Caki2 (cell line): Measurements from ENCODE around the gene ANAPC2. TPM values are rescaled to one million over a fixed set of nuclear protein-coding genes. Genes with fewer than 3 reads are reported as not detected.

Experiments
- DNase-seq: peaks from one replicate; pipeline ENCODE4 v3.0.0-alpha.2; 2015; ENCODE audit warnings: low read depth
- in situ Hi-C: cut with HindIII; loops from 2 replicates; pipeline ENCODE4 v1.10.0; 2016; ENCODE audit warnings: low sequenced_read_pairs, low pct_unique_long_range_greater_than_20kb, mixed read lengths
- total RNA-seq: library from RNA; depleted of rRNA; stranded (reverse); fragments of >200 nt; shearing (Covaris generic); gene quantifications from 2 replicates; pipeline ENCODE4 v1.2.3, GENCODE V29; 2014; ENCODE audit warnings: low replicate concordance

The ANAPC2 gene
- total RNA-seq, 1 experiment from 2014 or later, result 38.2 TPM

- in situ Hi-C loops, result no loop called here
- no peak for DNase-seq
Observed at GRCh38 chr9:137184881-137185660, 3.3 kb downstream of the ANAPC2 start.

GRCh38 chr9:137183980-137184595 is 4.3 kb downstream of the ANAPC2 start:
- in situ Hi-C loops, result no loop called here
- no peak for DNase-seq

DNA sequence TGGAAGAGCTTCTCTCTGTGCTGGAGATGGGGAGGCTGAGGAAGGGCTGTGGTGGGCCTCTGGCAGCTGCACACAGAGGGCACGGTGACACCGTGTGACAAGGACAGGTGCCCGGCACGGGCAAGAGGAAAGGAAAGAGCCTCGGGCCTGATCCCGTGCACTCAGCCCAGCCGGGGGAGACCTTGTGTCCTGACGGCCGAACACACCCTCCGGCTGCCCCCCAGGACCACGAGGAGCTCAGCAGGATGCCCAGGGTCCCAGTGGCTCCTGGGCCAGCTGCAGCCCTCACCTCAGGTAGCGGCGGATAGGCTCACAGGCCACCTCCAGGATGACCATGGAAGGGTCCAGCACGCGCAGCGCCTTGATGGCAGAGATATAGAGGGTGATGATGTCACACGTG is 5.5 kb downstream of the ANAPC2 start:
- in situ Hi-C loops, result no loop called here
- no peak for DNase-seq

DNA sequence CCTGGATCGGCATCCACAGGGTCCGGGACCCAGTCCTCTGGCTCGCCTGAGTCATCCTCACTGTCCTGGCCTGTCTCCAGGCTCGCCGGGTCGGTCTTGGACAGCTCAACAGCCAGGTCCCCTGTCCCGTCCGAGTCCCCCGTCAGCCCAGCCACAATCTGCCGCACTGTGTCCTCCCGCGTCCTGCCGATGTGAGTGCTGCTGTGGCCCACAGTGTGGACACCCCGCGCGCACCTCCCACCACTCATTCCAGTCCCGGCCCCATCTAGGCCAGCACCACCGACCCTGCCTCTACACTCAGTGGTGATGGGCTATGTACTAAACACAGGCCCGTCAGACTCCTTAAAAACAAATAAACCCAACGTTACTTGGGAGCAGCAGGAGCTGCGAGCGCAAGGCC is 6.7 kb downstream of the ANAPC2 start:
- in situ Hi-C loops, result no loop called here

DNA sequence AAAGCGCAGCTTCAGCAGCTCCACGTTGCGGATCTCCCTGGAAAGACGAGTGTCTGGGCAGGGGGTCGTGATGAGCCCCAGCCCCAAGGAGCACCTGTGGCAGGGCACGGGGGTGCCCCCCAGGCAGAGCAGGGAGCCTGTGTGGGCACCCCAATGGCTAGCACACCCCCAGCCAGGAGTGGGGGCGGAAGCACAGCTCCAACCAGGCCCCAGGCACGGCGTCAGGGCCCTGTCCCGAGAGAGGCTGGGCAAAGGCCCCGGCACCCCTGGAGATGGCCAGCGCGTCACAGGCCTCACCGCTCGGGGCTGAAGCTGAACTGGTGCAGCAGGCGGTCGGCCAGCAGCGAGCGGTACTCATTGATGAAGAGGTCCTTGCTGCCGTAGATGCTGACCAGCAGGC is 7.9 kb downstream of the ANAPC2 start:
- in situ Hi-C loops, result no loop called here
- no peak for DNase-seq

More for the DNA sequence above, 6.7 kb downstream of the ANAPC2 start:
- DNase-seq, result no peak

DNA sequence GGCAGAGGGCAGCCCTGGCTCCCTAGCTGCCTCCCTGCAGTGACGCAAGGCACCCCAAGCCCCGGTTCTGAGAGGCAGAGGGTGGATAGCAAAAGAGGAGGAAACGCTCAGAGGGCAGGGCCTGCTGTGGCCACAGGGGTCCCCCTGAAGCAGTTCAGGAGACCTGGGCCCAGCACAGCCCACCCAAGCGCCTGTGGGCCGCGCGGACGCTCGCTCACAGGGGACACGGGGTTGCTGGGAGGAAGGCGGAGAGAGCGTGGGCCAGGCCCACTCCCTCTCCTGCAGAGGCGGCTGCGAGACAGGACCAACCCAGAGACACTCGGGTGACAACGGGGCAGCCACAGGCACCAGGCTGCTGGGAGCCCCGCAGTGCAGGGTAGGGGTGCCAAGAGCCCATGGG is 8.6 kb downstream of the ANAPC2 start:
- no peak for DNase-seq
- in situ Hi-C loops, result no loop called here

DNA sequence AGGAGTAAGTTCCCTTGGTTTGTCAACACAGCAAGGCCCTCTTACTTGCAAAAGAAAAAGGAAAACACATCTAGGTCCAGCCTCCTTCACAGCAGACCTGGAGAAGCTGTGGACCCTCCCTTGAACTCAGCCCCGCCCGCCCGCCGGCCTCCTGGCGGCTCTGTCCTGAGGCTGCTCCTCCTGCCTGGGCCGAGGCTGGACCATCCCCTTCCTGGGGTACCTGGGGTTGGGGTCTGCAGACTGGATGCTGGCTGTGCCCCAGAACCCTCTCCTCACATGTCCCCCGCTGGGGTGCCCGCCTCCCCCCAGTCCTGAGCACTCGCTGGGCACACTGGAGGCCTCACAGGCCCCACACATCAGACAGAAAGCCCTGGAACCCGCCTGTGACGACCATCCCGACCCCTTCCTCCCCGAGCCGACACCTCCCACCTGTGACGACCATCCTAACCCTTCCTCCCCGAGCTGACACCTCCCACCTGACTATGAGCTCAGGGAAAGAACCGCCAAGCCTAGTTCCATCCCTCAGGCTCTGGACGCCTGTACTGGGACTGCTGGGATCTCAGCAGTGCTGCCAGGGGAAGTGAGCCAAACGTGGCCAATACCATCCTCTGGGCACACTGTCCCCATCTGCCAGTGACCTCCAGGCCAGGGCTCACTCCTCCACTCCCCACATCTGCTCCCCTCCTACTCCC is 9.3 kb downstream of the ANAPC2 start:
- no peak for DNase-seq
- in situ Hi-C loops, result no loop called here

- in situ Hi-C loops, result no loop called here
- DNase-seq, result no peak
Observed at GRCh38 chr9:137178201-137178938, 10.0 kb downstream of the ANAPC2 start.

- in situ Hi-C loops, result no loop called here
- DNase-seq, result peak; percentile 28
Observed at GRCh38 chr9:137176302-137177182, 11.8 kb downstream of the ANAPC2 start.

GRCh38 chr9:137175345-137175961 is 12.9 kb downstream of the ANAPC2 start:
- no peak for DNase-seq
- in situ Hi-C loops, result no loop called here

DNA sequence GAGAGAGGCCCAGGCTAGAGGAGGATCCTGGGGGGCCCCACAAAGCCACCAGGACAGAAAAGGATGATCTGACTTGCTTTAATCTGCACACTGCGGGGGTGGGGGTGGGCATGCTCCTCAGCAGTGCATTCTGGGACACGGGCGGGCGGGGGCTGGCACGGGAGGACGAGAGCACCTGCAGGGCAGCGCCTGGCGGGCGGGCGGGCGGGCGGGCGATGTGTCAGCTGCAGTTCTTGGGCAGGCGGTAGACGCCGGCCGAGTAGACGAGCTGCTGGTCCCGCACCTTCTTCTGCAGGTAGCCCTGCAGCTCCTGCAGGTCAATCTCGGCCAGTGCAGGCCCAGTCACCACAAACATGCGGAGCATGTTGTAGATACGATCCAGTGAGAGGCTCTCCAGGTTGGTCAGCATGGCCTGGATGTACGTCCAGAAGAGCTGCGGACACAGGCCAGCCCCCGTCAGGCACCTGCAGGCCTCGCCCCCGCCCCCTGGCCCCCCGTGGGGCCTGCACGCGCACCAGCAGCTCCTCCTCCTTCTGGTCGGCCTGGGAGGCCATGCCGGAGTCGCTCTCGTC is 13.6 kb downstream of the ANAPC2 start:
- DNase-seq, result no peak
- in situ Hi-C loops, result no loop called here

DNA sequence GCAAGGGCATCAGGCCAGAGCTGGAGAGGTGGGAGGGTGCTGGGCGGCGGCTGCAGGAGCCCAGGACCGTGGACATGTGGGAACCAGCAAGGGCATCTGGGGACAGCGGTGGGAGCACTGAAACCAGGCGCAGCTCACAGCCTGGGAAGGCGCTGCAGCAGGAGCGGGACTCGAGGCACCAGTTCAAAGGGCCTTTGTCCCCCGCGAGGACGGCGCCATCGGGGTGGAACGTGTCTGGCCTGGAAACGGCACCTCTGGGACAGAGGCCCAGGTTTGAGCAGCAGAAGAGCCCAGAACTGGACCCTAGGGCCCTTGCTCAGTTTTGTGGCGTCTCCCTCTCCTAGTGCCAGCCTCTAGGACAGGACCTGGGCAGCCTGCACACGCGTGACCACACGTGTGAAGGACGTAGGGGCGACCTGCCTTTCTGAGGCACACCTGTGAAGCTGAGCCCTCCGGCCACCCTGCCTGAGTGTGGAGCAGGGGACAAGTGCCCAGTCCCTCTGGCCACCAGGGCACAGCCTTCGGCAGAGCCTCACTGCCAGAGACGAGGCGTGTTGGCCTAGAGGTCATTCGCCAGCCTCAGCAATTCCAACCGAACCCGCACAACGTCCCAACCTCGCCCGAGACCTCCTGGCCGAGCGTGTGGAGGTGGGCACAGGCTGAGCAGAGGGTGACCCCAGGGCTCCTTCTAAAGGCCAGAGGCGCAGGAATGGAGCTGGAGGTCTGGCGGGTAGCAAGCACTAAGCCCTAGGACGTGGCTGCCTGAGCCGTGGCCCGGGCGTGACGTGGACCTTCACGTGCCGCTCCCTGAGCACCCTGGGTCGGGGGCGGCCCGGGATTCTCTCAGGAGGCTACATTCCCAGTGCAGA is 14.3 kb downstream of the ANAPC2 start:
- no peak for DNase-seq
- in situ Hi-C loops, result no loop called here

- in situ Hi-C loops, result no loop called here
- no peak for DNase-seq
Observed at GRCh38 chr9:137172901-137173795, 15.2 kb downstream of the ANAPC2 start.

DNA sequence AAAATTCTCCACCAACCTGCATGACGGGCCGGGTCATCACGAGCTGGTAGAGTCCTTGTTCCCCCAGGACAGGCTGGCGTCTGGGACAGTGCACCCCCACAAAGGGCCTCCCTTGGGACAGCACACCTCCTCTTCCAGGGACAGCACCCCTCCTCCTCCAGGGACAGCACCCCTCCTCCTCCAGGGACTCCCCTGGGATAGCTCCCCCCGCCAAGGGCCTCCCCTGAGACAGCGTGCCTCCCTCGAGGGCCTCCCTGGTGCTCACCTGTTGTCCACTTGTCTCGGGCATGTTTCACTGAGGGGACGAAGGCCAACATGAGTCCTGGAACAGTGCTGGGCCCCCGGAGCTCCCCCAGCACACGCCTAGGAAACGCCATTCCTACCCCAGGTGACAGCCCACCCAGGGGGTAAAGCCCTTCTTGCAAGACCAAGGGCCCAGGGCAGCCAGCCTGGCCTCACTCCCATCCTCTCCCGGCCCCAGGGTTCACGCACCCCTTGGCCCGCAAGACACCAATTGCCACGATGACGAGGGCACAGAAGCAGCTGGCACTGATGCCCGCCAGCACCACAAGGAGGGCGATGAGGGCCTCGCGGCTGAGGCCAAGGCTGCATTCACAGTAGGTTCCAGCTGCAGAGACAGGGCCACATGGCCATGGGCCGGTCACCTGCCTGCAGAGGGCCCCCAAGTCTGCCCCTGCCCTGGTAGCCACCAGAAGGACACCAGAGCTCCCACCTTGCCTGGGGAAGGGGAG is 17.0 kb downstream of the ANAPC2 start:
- no peak for DNase-seq
- in situ Hi-C loops, result no loop called here
